HCT116 (cell line): Measurements from ENCODE around the gene HUWE1. TPM values are rescaled to one million over a fixed set of nuclear protein-coding genes. Genes with fewer than 3 reads are reported as not detected.

ENCODE experiments used
- ATAC-seq: fragments of 200-7000 bp; cut with Tn5 transposase; 2 replicates; pipeline ENCODE4 v1.9.1; 2020; ENCODE audit warnings: mild to moderate bottlenecking, moderate library complexity
- BruUV-seq: library from RNA; stranded (reverse); fragments of 400-500 nt; replicated peaks from 2 replicates; lab custom pipeline; 2021; lab: Mats Ljungman, UMichigan
- CTCF ChIA-PET: fragments of 300-600 bp; sonication (Branson Sonifier 250); formaldehyde crosslinking; loops from one replicate; lab custom pipeline; 2021; ENCODE audit warnings: antibody characterized with exemption; lab: Charles Lee
- POLR2A ChIA-PET: fragments of 300-600, 350-600 bp; sonication (Branson Sonifier 250); formaldehyde crosslinking; loops from one replicate; lab custom pipeline; 2021; ENCODE audit warnings: antibody characterized with exemption; lab: Charles Lee
- RAD21 ChIA-PET, 2 experiments: fragments of 300-600 bp; sonication (Branson Sonifier 250); formaldehyde crosslinking; loops; one replicate each; lab custom pipeline; 2023; ENCODE audit warnings: low total read pairs in 2 of 2; ENCODE audit not compliant: uncharacterized antibody in 2 of 2, unreplicated experiment in 2 of 2, low non-redundant PET in 1 of 2; lab: Charles Lee
- DNase-seq: peaks from one replicate; pipeline ENCODE4 v3.0.0-alpha.2; 2010; ENCODE audit warnings: low read depth, low spot score
- H2AFZ ChIP-seq: fragments of 200-600 bp; shearing (Covaris generic), sonication (generic); 2 replicates; pipeline ENCODE4 v1.6.1; 2017; ENCODE audit warnings: low read depth, mixed run types, mixed read lengths, antibody characterized with exemption, low read length; ENCODE audit not compliant: poor library complexity, severe bottlenecking
- H3K27ac ChIP-seq: 2 replicates; pipeline ENCODE4 v1.5.1; 2012; ENCODE audit warnings: low read depth, low read length
- H3K27me3 ChIP-seq: fragments of 200-600 bp; sonication (generic); 2 replicates; pipeline ENCODE4 v1.6.1; 2016; ENCODE audit warnings: mixed run types, low read length, mixed read lengths; ENCODE audit not compliant: insufficient read depth
- H3K36me3 ChIP-seq, 2 experiments: fragments of 200-500 bp in 1 of 2; fragments of 200-600 bp in 1 of 2; sonication (Bioruptor generic) in 1 of 2; sonication (generic) in 1 of 2; 2 replicates each; pipeline versions ENCODE4 v1.5.1 to v1.6.1; 2014 to 2016; ENCODE audit warnings: low read length in 2 of 2, inconsistent platforms in 1 of 2, mixed read lengths in 1 of 2, mixed run types in 1 of 2; ENCODE audit not compliant: insufficient read depth in 2 of 2, control insufficient read depth in 1 of 2
- H3K4me1 ChIP-seq, 2 experiments: fragments of 200-600 bp in 1 of 2; sonication (generic) in 1 of 2; 2 replicates each; pipeline versions ENCODE4 v1.5.1 to v1.6.1; 2012 to 2017; ENCODE audit warnings: low read length in 2 of 2, inconsistent platforms in 1 of 2, mild to moderate bottlenecking in 1 of 2, mixed read lengths in 1 of 2, mixed run types in 1 of 2, moderate library complexity in 1 of 2; ENCODE audit not compliant: insufficient read depth in 2 of 2, control insufficient read depth in 1 of 2
- H3K4me2 ChIP-seq: fragments of 200-600 bp; sonication (generic); 2 replicates; pipeline ENCODE4 v1.6.1; 2017; ENCODE audit warnings: mixed run types, low read length, mixed read lengths
- H3K4me3 ChIP-seq, 2 experiments: fragments of 200-600 bp in 1 of 2; sonication (generic) in 1 of 2; replicated peaks in 1 of 2; 2 replicates each; pipeline ENCODE4 v1.5.1; 2011 to 2016; ENCODE audit warnings: low read length in 2 of 2, control low read depth in 1 of 2, low read depth in 1 of 2, mild to moderate bottlenecking in 1 of 2, mixed read lengths in 1 of 2, mixed run types in 1 of 2
- H3K79me2 ChIP-seq: fragments of 200-600 bp; sonication (generic); 2 replicates; pipeline ENCODE4 v1.6.1; 2017; ENCODE audit warnings: mild to moderate bottlenecking, mixed run types, low read length, moderate library complexity, mixed read lengths; ENCODE audit not compliant: insufficient read depth
- H3K9ac ChIP-seq: fragments of 200-600 bp; sonication (generic); 2 replicates; pipeline ENCODE4 v1.6.1; 2016; ENCODE audit warnings: low read length, mixed read lengths
- H3K9me2 ChIP-seq: fragments of 200-600 bp; sonication (generic), shearing (Covaris generic); 2 replicates; pipeline ENCODE4 v1.6.1; 2017; ENCODE audit warnings: mixed run types, mild to moderate bottlenecking, moderate library complexity; ENCODE audit not compliant: insufficient read depth
- H3K9me3 ChIP-seq, 2 experiments: fragments of 200-500 bp in 1 of 2; fragments of 200-600 bp in 1 of 2; sonication (Bioruptor generic) in 1 of 2; sonication (generic) in 1 of 2; 2 replicates each; pipeline ENCODE4 v1.6.1; 2014 to 2017; ENCODE audit warnings: low read length in 2 of 2, mixed read lengths in 2 of 2, inconsistent platforms in 1 of 2, low read depth in 1 of 2, mild to moderate bottlenecking in 1 of 2, mixed run types in 1 of 2, moderate library complexity in 1 of 2; ENCODE audit not compliant: control insufficient read depth in 1 of 2, insufficient read depth in 1 of 2
- H4K20me1 ChIP-seq: fragments of 200-600 bp; sonication (generic), shearing (Covaris generic); 2 replicates; pipeline ENCODE4 v1.6.1; 2017; ENCODE audit warnings: mixed run types, mild to moderate bottlenecking, moderate library complexity; ENCODE audit not compliant: insufficient read depth
- ATF3 ChIP-seq: IDR thresholded peaks from 2 replicates; pipeline ENCODE4 v1.6.1; 2012
- CBX3 ChIP-seq: IDR thresholded peaks from 2 replicates; pipeline ENCODE4 v1.6.1; 2012; ENCODE audit warnings: low read depth
- CEBPB ChIP-seq: IDR thresholded peaks from 2 replicates; pipeline ENCODE4 v1.6.1; 2012; ENCODE audit warnings: low read depth
- CTCF ChIP-seq, 3 experiments: fragments of 200-600 bp in 1 of 3; sonication (generic) in 1 of 3; IDR thresholded peaks in 2 of 3; conservative IDR thresholded peaks in 1 of 3; 2 replicates each; pipeline ENCODE4 v1.5.1; 2012 to 2017; ENCODE audit warnings: low read depth in 2 of 3, low read length in 2 of 3, antibody characterized with exemption in 1 of 3, borderline replicate concordance in 1 of 3, control low read depth in 1 of 3, mild to moderate bottlenecking in 1 of 3, mixed read lengths in 1 of 3, mixed run types in 1 of 3, moderate library complexity in 1 of 3; ENCODE audit not compliant: insufficient read depth in 1 of 3
- ELF1 ChIP-seq: IDR thresholded peaks from 2 replicates; pipeline ENCODE4 v1.6.1; 2012; ENCODE audit warnings: low read depth, borderline replicate concordance
- EZH2phosphoT487 ChIP-seq: fragments of 200-600 bp; IDR thresholded peaks from 2 replicates; pipeline ENCODE4 v1.6.1; 2018; ENCODE audit warnings: antibody characterized with exemption, borderline replicate concordance
- FOSL1 ChIP-seq: IDR thresholded peaks from 2 replicates; pipeline ENCODE4 v1.6.1; 2012; ENCODE audit warnings: low read depth
- JUND ChIP-seq: IDR thresholded peaks from 2 replicates; pipeline ENCODE4 v1.6.1; 2012
- MAX ChIP-seq: IDR thresholded peaks from 2 replicates; pipeline ENCODE4 v1.6.1; 2012
- POLR2A ChIP-seq: IDR thresholded peaks from 2 replicates; pipeline ENCODE4 v1.7.0; 2011; ENCODE audit warnings: borderline replicate concordance; ENCODE audit not compliant: insufficient read depth, insufficient read length; ENCODE audit errors: extremely low read depth
- POLR2AphosphoS5 ChIP-seq: IDR thresholded peaks from 2 replicates; pipeline ENCODE4 v1.6.1; 2011; ENCODE audit warnings: mild to moderate bottlenecking, low read depth, low read length, moderate library complexity
- RAD21 ChIP-seq: IDR thresholded peaks from 2 replicates; pipeline ENCODE4 v1.6.1; 2012; ENCODE audit warnings: low read depth, mild to moderate bottlenecking
- REST ChIP-seq: IDR thresholded peaks from 2 replicates; pipeline ENCODE4 v1.6.1; 2012; ENCODE audit warnings: low read depth
- SIN3A ChIP-seq: IDR thresholded peaks from 2 replicates; pipeline ENCODE4 v1.6.1; 2012; ENCODE audit warnings: low read depth
- SP1 ChIP-seq: IDR thresholded peaks from 2 replicates; pipeline ENCODE4 v1.6.1; 2012; ENCODE audit warnings: low read depth
- SRF ChIP-seq: IDR thresholded peaks from 2 replicates; pipeline ENCODE4 v1.6.1; 2012; ENCODE audit warnings: low read depth
- TCF7L2 ChIP-seq: IDR thresholded peaks from 2 replicates; pipeline ENCODE4 v1.7.0; 2011; ENCODE audit warnings: borderline replicate concordance, inconsistent platforms; ENCODE audit not compliant: insufficient read depth, insufficient read length; ENCODE audit errors: extremely low read depth
- YY1 ChIP-seq: IDR thresholded peaks from 2 replicates; pipeline ENCODE4 v1.6.1; 2011; ENCODE audit warnings: low read length, low read depth, moderate library complexity, mild to moderate bottlenecking; ENCODE audit not compliant: insufficient replicate concordance; ENCODE audit errors: extremely low read depth
- ZFX ChIP-seq: fragments of 450-650 bp; IDR thresholded peaks from 2 replicates; pipeline ENCODE4 v1.6.1; 2017
- ZNF274 ChIP-seq: fragments of 200-500 bp; sonication (Bioruptor generic); IDR thresholded peaks from 2 replicates; pipeline ENCODE4 v1.6.1; 2014; ENCODE audit warnings: mild to moderate bottlenecking, low read depth, low read length, inconsistent platforms
- intact Hi-C: fragments of 100-400 bp; cut with micrococcal nuclease; formaldehyde crosslinking; loops from 2 replicates; pipeline ENCODE4 v1.10.0; 2022
- total RNA-seq: library from RNA; stranded (reverse); gene quantifications from one replicate; pipeline ENCODE4 v1.2.1, GENCODE V29; 2021; ENCODE audit not compliant: unreplicated experiment

The HUWE1 gene
- total RNA-seq, 1 experiment from 2014 or later: 197 TPM

GRCh38 chrX:53550756-53551463, 135.6 kb downstream of the HUWE1 start (continued):
- no peak for TF ChIP-seq CEBPB
- no peak for TF ChIP-seq ELF1
- no peak for TF ChIP-seq SRF
- TF ChIP-seq YY1: no peak
- no peak for TF ChIP-seq MAX
- no peak for TF ChIP-seq RAD21
- no peak for TF ChIP-seq SIN3A
- TF ChIP-seq POLR2A: no peak
- no peak for TF ChIP-seq FOSL1

GRCh38 chrX:53547668-53548067, 138.9 kb downstream of the HUWE1 start:
- Histone ChIP-seq H3K9ac (no peak overlapping the region), H3K9me3 (no peaks in the 10 kb centered on the region), H3K27me3 (no peaks in the 10 kb centered on the region), H3K4me2 (no peak overlapping the region), H3K79me2 (no peaks in the 10 kb centered on the region), H3K4me3 (no peak overlapping the region), H3K36me3 (peaks cover 33 to 41% of the 10 kb centered on the region in 2 experiments; a peak in 3 of 4 replicates), H3K9me2 (no peaks in the 10 kb centered on the region), H2AFZ (no peak overlapping the region), H3K4me1 (no peaks in the 10 kb centered on the region), H3K27ac (no peak overlapping the region), H4K20me1 (no peaks in the 10 kb centered on the region)
- no peak for DNase-seq
- intact Hi-C loops: no loop called here
- BruUV-seq: no TSS peak
- ChIA-PET CTCF (no interaction called here), POLR2A (no interaction called here), RAD21 (no interaction called here)
- no peak for ATAC-seq
- no peak for TF ChIP-seq ATF3
- no peak for TF ChIP-seq SP1
- TF ChIP-seq CTCF (IDR thresholded peaks at IDR 0.05 in 2 of 3, conservative IDR thresholded peaks at IDR 0.05 in 1 of 3; ENCODE audit: borderline replicate concordance in 1 of 3, insufficient read depth in 1 of 3, low read depth in 2 of 3, low read length in 2 of 3): no peak
- no peak for TF ChIP-seq REST
- no peak for TF ChIP-seq SIN3A
- TF ChIP-seq POLR2A: no peak
- no peak for TF ChIP-seq CEBPB
- TF ChIP-seq ZNF274: no peak
- TF ChIP-seq TCF7L2: no peak
- TF ChIP-seq MAX: no peak
- TF ChIP-seq POLR2AphosphoS5: no peak
- no peak for TF ChIP-seq JUND
- TF ChIP-seq EZH2phosphoT487: no peak
- no peak for TF ChIP-seq CBX3
- no peak for TF ChIP-seq YY1
- TF ChIP-seq ELF1: no peak
- no peak for TF ChIP-seq ZFX
